HepG2 (cell line): ENCODE measurements around the gene SOX21. TPM values are rescaled to one million over a fixed set of nuclear protein-coding genes. Genes with fewer than 3 reads are reported as not detected.

ENCODE experiments used
- ATAC-seq: fragments of 200-7000 bp; cut with Tn5 transposase; 3 replicates; pipeline ENCODE4 v1.9.1; 2020; ENCODE audit warnings: mild to moderate bottlenecking, moderate library complexity
- BruUV-seq: library from RNA; stranded (reverse); fragments of 400-500 nt; replicated peaks from 2 replicates; lab custom pipeline; 2021; lab: Mats Ljungman, UMichigan
- CTCF ChIA-PET: fragments of 300-600 bp; formaldehyde crosslinking; extraction: SDS; loops from one replicate; lab custom pipeline; 2021; ENCODE audit warnings: low total read pairs, inconsistent platforms, low intra/inter-chr PET ratio; lab: Yijun Ruan, JAX
- POLR2A ChIA-PET: fragments of 350-600 bp; sonication (Branson Sonifier 250); formaldehyde crosslinking; loops from one replicate; lab custom pipeline; 2020; ENCODE audit warnings: antibody characterized with exemption, inconsistent platforms; lab: Yijun Ruan, JAX
- DNase-seq: peaks from one replicate; pipeline ENCODE4 v3.0.0-alpha.2; 2015; ENCODE audit warnings: low spot score
- FAIRE-seq: peaks from 3 replicates; lab custom pipeline; 2011; peaks lifted over from hg19 to GRCh38; lab: Jason Lieb, UNC
- H2AFZ ChIP-seq: one replicate; pipeline ENCODE4 v1.6.1; 2011; ENCODE audit warnings: low read length, inconsistent platforms
- H3K27ac ChIP-seq: fragments of 300-600 bp; 3 replicates; pipeline ENCODE4 v1.8.0; 2011; ENCODE audit warnings: mixed run types, mild to moderate bottlenecking, mixed read lengths, low read length, inconsistent platforms; ENCODE audit not compliant: insufficient read depth; ENCODE audit errors: extremely low read length
- H3K27me3 ChIP-seq, 2 experiments: fragments of 200-600 bp in 1 of 2; 2 replicates in 1 of 2; 3 replicates in 1 of 2; pipeline versions ENCODE4 v1.6.0 to v1.8.0; 2011; ENCODE audit warnings: low read length in 2 of 2, mild to moderate bottlenecking in 2 of 2, moderate library complexity in 2 of 2, inconsistent platforms in 1 of 2; ENCODE audit not compliant: insufficient read depth in 2 of 2, control insufficient read depth in 1 of 2
- H3K36me3 ChIP-seq, 2 experiments: fragments of 200-600 bp in 1 of 2; replicated peaks in 1 of 2; 2 replicates in 1 of 2; 3 replicates in 1 of 2; pipeline versions ENCODE4 v1.5.1 to v1.8.0; 2011; ENCODE audit warnings: low read length in 2 of 2, inconsistent platforms in 1 of 2; ENCODE audit not compliant: insufficient read depth in 2 of 2, control insufficient read depth in 1 of 2
- H3K4me1 ChIP-seq: 2 replicates; pipeline ENCODE4 v1.5.1; 2012; ENCODE audit warnings: low read length, inconsistent platforms; ENCODE audit not compliant: insufficient read depth
- H3K4me2 ChIP-seq: 2 replicates; pipeline ENCODE4 v1.6.0; 2011; ENCODE audit warnings: low read depth, low read length, inconsistent platforms
- H3K4me3 ChIP-seq, 3 experiments: fragments of 200-600 bp in 1 of 3; sonication (generic), shearing (Covaris generic) in 1 of 3; replicated peaks in 1 of 3; 2 replicates each; pipeline ENCODE4 v1.5.1; 2011 to 2016; ENCODE audit warnings: low read length in 3 of 3, inconsistent platforms in 2 of 3, low read depth in 2 of 3, mild to moderate bottlenecking in 2 of 3, control low read depth in 1 of 3, mixed read lengths in 1 of 3; ENCODE audit not compliant: insufficient read depth in 1 of 3
- H3K79me2 ChIP-seq: one replicate; pipeline ENCODE4 v1.6.1; 2011; ENCODE audit warnings: low read length, inconsistent platforms; ENCODE audit not compliant: insufficient read depth
- H3K9ac ChIP-seq: 2 replicates; pipeline ENCODE4 v1.6.0; 2011; ENCODE audit warnings: mild to moderate bottlenecking, low read depth, low read length, inconsistent platforms; ENCODE audit not compliant: insufficient read depth
- H3K9me3 ChIP-seq: 2 replicates; pipeline ENCODE4 v1.5.1; 2012; ENCODE audit warnings: mild to moderate bottlenecking, low read length
- H4K20me1 ChIP-seq: 2 replicates; pipeline ENCODE4 v1.6.0; 2011; ENCODE audit warnings: inconsistent platforms, mild to moderate bottlenecking, low read length, moderate library complexity; ENCODE audit not compliant: insufficient read depth
- HNRNPH1 ChIP-seq: fragments of 200-400 bp; formaldehyde crosslinking; optimal IDR thresholded peaks from 2 replicates; pipeline ENCODE3; 2017; ENCODE audit warnings: mild to moderate bottlenecking, low read depth, low read length
- MAFK ChIP-seq, 2 experiments: IDR thresholded peaks in 1 of 2; conservative IDR thresholded peaks in 1 of 2; 2 replicates each; pipeline ENCODE4 v1.6.1; 2011; ENCODE audit warnings: improper control_type of control experiment in 2 of 2, low read length in 2 of 2
- NR2F6 ChIP-seq, 2 experiments: IDR thresholded peaks; 2 replicates each; pipeline ENCODE4 v1.6.1; 2016; ENCODE audit warnings: antibody characterized with exemption in 1 of 2, mild to moderate bottlenecking in 1 of 2
- PHF21A ChIP-seq: sonication (generic); formaldehyde crosslinking; IDR thresholded peaks from 2 replicates; pipeline ENCODE4 v1.5.0; 2020; ENCODE audit warnings: mild to moderate bottlenecking, missing genetic modification reagents
- RAD21 ChIP-seq: fragments of 450-650 bp; formaldehyde crosslinking; IDR thresholded peaks from 2 replicates; pipeline ENCODE4 v1.5.0; 2020; ENCODE audit warnings: mild to moderate bottlenecking
- SMC3 ChIP-seq: IDR thresholded peaks from 2 replicates; pipeline ENCODE4 v1.6.1; 2011; ENCODE audit warnings: low read length, improper control_type of control experiment
- SP5 ChIP-seq: IDR thresholded peaks from 2 replicates; pipeline ENCODE4 v1.6.1; 2016; ENCODE audit warnings: low read depth, borderline replicate concordance
- STAG1 ChIP-seq: sonication (generic); formaldehyde crosslinking; IDR thresholded peaks from 2 replicates; pipeline ENCODE4 v1.4.0; 2020; ENCODE audit warnings: missing genetic modification reagents
- ZNF10 ChIP-seq: sonication (generic); formaldehyde crosslinking; IDR thresholded peaks from 2 replicates; pipeline ENCODE4 v1.4.0; 2020; ENCODE audit warnings: mild to moderate bottlenecking, low read depth, missing genetic modification reagents, borderline replicate concordance
- WGBS: methylation state at CpG from one replicate; pipeline ENCODE4 v1.1.6; 2017; ENCODE audit warnings: low lambda C conversion rate; 5-methylcytosine and 5-hydroxymethylcytosine counted together
- in situ Hi-C: cut with HindIII; loops from 2 replicates; pipeline ENCODE4 v1.10.0; 2017; ENCODE audit warnings: low pct_unique_long_range_greater_than_20kb; ENCODE audit not compliant: extremely low pct_ligation_motif_present
- intact Hi-C: fragments of 100-400 bp; cut with micrococcal nuclease; formaldehyde crosslinking; loops from one replicate; pipeline ENCODE4 v1.10.0; 2022; ENCODE audit not compliant: unreplicated experiment
- polyA plus RNA-seq, 8 experiments: library from polyadenylated mRNA; depleted of rRNA in 3 of 8; stranded (reverse) in 7 of 8; unstranded in 1 of 8; fragments of >200 nt; fragmentation: Illumina TruSeq in 4 of 8; extraction: Trizol in 4 of 8; gene quantifications; 2 replicates each; pipeline versions ENCODE4 v1.2.1 to v1.2.3, GENCODE V29; 2011 to 2016; ENCODE audit warnings: low read depth in 4 of 8, missing spikeins in 1 of 8, mixed read lengths in 1 of 8; ENCODE audit not compliant: insufficient read depth in 1 of 8
- total RNA-seq, 5 experiments: library from RNA; depleted of rRNA; stranded (reverse); fragments of >200 nt; fragmentation: Illumina TruSeq; extraction: Trizol; gene quantifications; 2 replicates each; pipeline ENCODE4 v1.2.3, GENCODE V29; 2016; ENCODE audit warnings: low read depth in 1 of 5
- TF ChIP-seq, protein P1 (sequence below): sonication (generic); formaldehyde crosslinking; IDR thresholded peaks from 2 replicates; pipeline ENCODE4 v1.5.0; 2020; ENCODE audit warnings: mild to moderate bottlenecking, missing genetic modification reagents, moderate library complexity

SOX21 gene
- total and polyA plus RNA-seq, 2 of the 13 experiments (the other 11 are each of a cell fraction or from before 2014, with no cell fraction given), result not detected

DNA sequence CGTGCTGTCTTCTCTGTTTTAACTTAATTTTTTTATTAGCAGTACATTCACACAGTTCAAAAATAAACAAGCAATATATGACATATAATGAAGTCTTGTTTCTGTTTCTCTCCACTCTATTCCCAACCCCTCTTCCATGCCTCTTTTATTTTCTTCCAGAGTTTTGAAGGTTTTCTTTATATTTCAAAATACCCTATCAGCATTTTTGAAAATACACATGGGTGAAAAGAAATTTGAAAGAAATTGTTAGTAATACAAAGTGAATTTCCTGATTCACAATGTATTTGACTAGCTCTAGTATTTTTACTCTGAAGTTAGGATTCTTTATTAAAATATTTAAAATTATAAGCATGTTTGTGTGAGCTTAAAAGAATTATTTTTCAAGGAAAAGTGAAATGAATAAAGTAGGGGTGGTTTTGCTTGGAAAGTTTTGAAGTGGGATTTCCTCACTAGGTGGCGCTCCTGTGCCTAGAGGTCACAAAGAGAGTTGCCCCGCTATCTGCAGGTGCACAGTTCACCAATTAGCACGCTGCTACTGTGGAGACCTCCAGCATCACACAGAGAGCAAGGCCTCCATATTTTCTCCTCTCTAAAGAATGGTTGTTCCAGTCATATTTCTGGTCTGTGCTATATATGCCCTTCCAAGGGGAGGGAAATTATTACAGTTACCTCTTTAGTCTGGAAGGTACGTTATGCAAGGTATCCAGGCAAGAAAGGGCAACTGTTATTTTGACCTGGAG is 37.6 kb downstream of the SOX21 start:
- Histone ChIP-seq H3K79me2 (no peaks in the 10 kb centered on the region), H3K9ac (no peak overlapping the region), H4K20me1 (no peaks in the 10 kb centered on the region), H2AFZ (no peak overlapping the region), H3K4me1 (no peaks in the 10 kb centered on the region), H3K27me3 (peaks cover 0 to 5% of the 10 kb centered on the region in 2 experiments; a peak in 2 of 5 replicates)
- FAIRE-seq (peak; percentile 18), DNase-seq (peak; percentile 59)
- intact Hi-C loops, result loop anchor here (1.0 to 5.0 kb wide), 4 partner anchors 38 to 804 kb away; partner anchors contain the start of gene SOX21
- CTCF ChIA-PET, result interaction anchor here (1.0 kb wide), 1 partner anchor 729 kb away, joined by 5 read pairs; no protein-coding TSS in a partner anchor
- WGBS, result 16% methylated on average over 5 of the region's 5 CpGs
- TF ChIP-seq HNRNPH1 (no peak), PHF21A (no peak), RAD21 (CRISPR knock-in tag) (peak; percentile 39; the same call in 1 of the 2 replicates), SMC3 (peak; percentile 55; the same call in 1 of the 2 replicates), STAG1 (CRISPR knock-in tag) (peak; percentile 58), SP5 (CRISPR knock-in tag) (no peak), ZNF10 (CRISPR knock-in tag) (no peak), MAFK (conservative IDR thresholded peaks at IDR 0.05 in 1 of 2, IDR thresholded peaks at IDR 0.05 in 1 of 2; ENCODE audit: low read length in 2 of 2) (peak; percentile 15 to 46; a peak in 2 of 4 replicates), NR2F6 (IDR thresholded peaks at IDR 0.05) (no peak), NR2F6 (CRISPR knock-in tag; IDR thresholded peaks at IDR 0.05) (0 out of 2 replicates have a peak, but pooled peaks have one; percentile 20)
- TF ChIP-seq, protein P1, sequence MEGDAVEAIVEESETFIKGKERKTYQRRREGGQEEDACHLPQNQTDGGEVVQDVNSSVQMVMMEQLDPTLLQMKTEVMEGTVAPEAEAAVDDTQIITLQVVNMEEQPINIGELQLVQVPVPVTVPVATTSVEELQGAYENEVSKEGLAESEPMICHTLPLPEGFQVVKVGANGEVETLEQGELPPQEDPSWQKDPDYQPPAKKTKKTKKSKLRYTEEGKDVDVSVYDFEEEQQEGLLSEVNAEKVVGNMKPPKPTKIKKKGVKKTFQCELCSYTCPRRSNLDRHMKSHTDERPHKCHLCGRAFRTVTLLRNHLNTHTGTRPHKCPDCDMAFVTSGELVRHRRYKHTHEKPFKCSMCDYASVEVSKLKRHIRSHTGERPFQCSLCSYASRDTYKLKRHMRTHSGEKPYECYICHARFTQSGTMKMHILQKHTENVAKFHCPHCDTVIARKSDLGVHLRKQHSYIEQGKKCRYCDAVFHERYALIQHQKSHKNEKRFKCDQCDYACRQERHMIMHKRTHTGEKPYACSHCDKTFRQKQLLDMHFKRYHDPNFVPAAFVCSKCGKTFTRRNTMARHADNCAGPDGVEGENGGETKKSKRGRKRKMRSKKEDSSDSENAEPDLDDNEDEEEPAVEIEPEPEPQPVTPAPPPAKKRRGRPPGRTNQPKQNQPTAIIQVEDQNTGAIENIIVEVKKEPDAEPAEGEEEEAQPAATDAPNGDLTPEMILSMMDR (CRISPR knock-in tag), result peak; percentile 73
- TF ChIP-seq, all 625 proteins: peak for 6
- no TSS peak for BruUV-seq
- H3K36me3 ChIP-seq, result no peaks in the 10 kb centered on the region
- H3K4me2 ChIP-seq, result no peak overlapping the region
- POLR2A ChIA-PET, result no interaction called here
- H3K4me3 ChIP-seq, result no peak overlapping the region
- ATAC-seq, result peak; percentile 93
- in situ Hi-C loops, result loop anchor here (25.0 kb wide), 2 partner anchors 488 to 738 kb away; no protein-coding TSS in a partner anchor
- H3K9me3 ChIP-seq, result no peaks in the 10 kb centered on the region
- H3K27ac ChIP-seq, result no peak overlapping the region
